CD8-positive, alpha-beta memory T cell (primary cell): ENCODE data around the gene LYZL6. TPM values are rescaled to one million over a fixed set of nuclear protein-coding genes. Genes with fewer than 3 reads are reported as not detected.
A peak's percentile ranks its signal among the peaks of the same experiment; 100 is the strongest.
"Not testable (repeated sequence)": the region's sequence is repeated elsewhere in the genome, so short reads cannot be mapped to it uniquely, and the experiment has no call there.

Experiments
- CTCF ChIA-PET: fragments of 350-600 bp; sonication (Branson Sonifier 250); formaldehyde crosslinking; loops from one replicate; lab custom pipeline; 2021; ENCODE audit warnings: antibody characterized with exemption; lab: Charles Lee
- POLR2A ChIA-PET: fragments of 350-600 bp; sonication (Branson Sonifier 250); formaldehyde crosslinking; loops from one replicate; lab custom pipeline; 2021; ENCODE audit warnings: antibody characterized with exemption; lab: Charles Lee
- DNase-seq, 5 donors: peaks; one replicate each; pipeline versions ENCODE4 v3.0.0 to v3.0.0-alpha.2; 2020 to 2022; ENCODE audit warnings: mixed read lengths in 1 of 5
- H3K27ac ChIP-seq: one replicate; pipeline ENCODE4 v1.7.0; 2013; ENCODE audit warnings: low read depth, mild to moderate bottlenecking, low read length, moderate library complexity
- H3K27me3 ChIP-seq: 2 replicates; pipeline ENCODE4 v1.7.0; 2013; ENCODE audit warnings: low read length, mild to moderate bottlenecking; ENCODE audit not compliant: insufficient read depth, poor library complexity, severe bottlenecking
- H3K36me3 ChIP-seq: 2 replicates; pipeline ENCODE4 v1.7.0; 2013; ENCODE audit warnings: mild to moderate bottlenecking, low read length, moderate library complexity; ENCODE audit not compliant: insufficient read depth
- H3K4me1 ChIP-seq: 2 replicates; pipeline ENCODE4 v1.7.0; 2013; ENCODE audit warnings: mild to moderate bottlenecking, low read length, moderate library complexity; ENCODE audit not compliant: insufficient read depth
- H3K4me3 ChIP-seq: 2 replicates; pipeline ENCODE4 v1.7.0; 2013; ENCODE audit warnings: mild to moderate bottlenecking, low read length
- H3K9me3 ChIP-seq: 2 replicates; pipeline ENCODE4 v1.7.0; 2013; ENCODE audit warnings: mild to moderate bottlenecking, low read length
- H3K27ac Mint-ChIP-seq, 8 donors: one replicate each; pipeline ENCODE4 v1.8.0; 2020 to 2021; ENCODE audit warnings: mixed read lengths in 8 of 8, mild to moderate bottlenecking in 6 of 8, inconsistent platforms in 3 of 8, moderate library complexity in 3 of 8
- H3K27me3 Mint-ChIP-seq, 2 donors: one replicate each; pipeline ENCODE4 v1.8.0; 2020 to 2021; ENCODE audit warnings: mixed read lengths in 2 of 2, mild to moderate bottlenecking in 1 of 2, moderate library complexity in 1 of 2
- H3K36me3 Mint-ChIP-seq, 3 donors: one replicate each; pipeline ENCODE4 v1.8.0; 2020 to 2021; ENCODE audit warnings: mixed read lengths in 3 of 3, inconsistent platforms in 1 of 3, mild to moderate bottlenecking in 1 of 3
- H3K4me1 Mint-ChIP-seq, 3 donors: one replicate each; pipeline ENCODE4 v1.8.0; 2020 to 2021; ENCODE audit warnings: mixed read lengths in 3 of 3, inconsistent platforms in 1 of 3, mild to moderate bottlenecking in 1 of 3
- H3K4me3 Mint-ChIP-seq, 7 donors: one replicate each; pipeline ENCODE4 v1.8.0; 2020 to 2021; ENCODE audit warnings: mixed read lengths in 7 of 7, mild to moderate bottlenecking in 6 of 7, moderate library complexity in 4 of 7, inconsistent platforms in 2 of 7
- H3K9me3 Mint-ChIP-seq, 5 donors: one replicate each; pipeline ENCODE4 v1.8.0; 2020 to 2022; ENCODE audit warnings: mixed read lengths in 5 of 5, mild to moderate bottlenecking in 3 of 5, moderate library complexity in 2 of 5, inconsistent platforms in 1 of 5
- polyA plus RNA-seq: library from polyadenylated mRNA; unstranded; fragments of 300-500 nt; fragmentation: Illumina TruSeq; gene quantifications from one replicate; pipeline ENCODE4 v1.2.3, GENCODE V29; 2021
- total RNA-seq, 2 experiments: library from RNA; stranded (reverse); gene quantifications; one replicate each; pipeline ENCODE4 v1.2.3, GENCODE V29; 2021

LYZL6 gene
- total and polyA plus RNA-seq, 3 experiments from 2014 or later: not detected

GRCh38 chr17:35898283-35899070 lies 45.0 kb downstream of the LYZL6 start:
- Mint-ChIP-seq H3K4me3 (peak overlapping the region; percentile 15 to 84 (median 72)), H3K27ac (peak overlapping the region; percentile 82 to 97 (median 92)), H3K4me1 (peaks cover 76 to 94% (median 92%) of the 10 kb centered on the region in 3 donors), H3K36me3 (no peaks in the 10 kb centered on the region), H3K27me3 (no peaks in the 10 kb centered on the region), H3K9me3 (no peaks in the 10 kb centered on the region)
- no peaks in the 10 kb centered on the region for H3K36me3 ChIP-seq
- DNase-seq: peak in 3 of 5 donors; percentile 22 to 83 (median 56)
- H3K4me3 ChIP-seq: no peak overlapping the region
- ChIA-PET POLR2A (interaction anchor here (0.6 to 8.2 kb wide), 7 partner anchors 9 to 37 kb away, joined by 3 to 100 read pairs (median 9); partner anchors contain the start of gene CCL5), CTCF (interaction anchor here (1.3 to 12.0 kb wide), 4 partner anchors 8 to 134 kb away, joined by 4 to 144 read pairs (median 7); partner anchors contain the start of gene CCL5)
- no peak overlapping the region for H3K27ac ChIP-seq
- no peaks in the 10 kb centered on the region for H3K9me3 ChIP-seq
- no peaks in the 10 kb centered on the region for H3K27me3 ChIP-seq
- peaks cover 74% of the 10 kb centered on the region for H3K4me1 ChIP-seq

- ChIA-PET CTCF (interaction anchor here (1.3 to 12.0 kb wide), 4 partner anchors 7 to 134 kb away, joined by 4 to 144 read pairs (median 7); partner anchors contain the start of gene CCL5), POLR2A (interaction anchor here (0.6 to 8.2 kb wide), 5 partner anchors 8 to 36 kb away, joined by 4 to 100 read pairs (median 10); partner anchors contain the start of gene CCL5)
- H3K27ac ChIP-seq, H3K9me3 Mint-ChIP-seq, H3K27me3 Mint-ChIP-seq, H3K36me3 ChIP-seq, H3K36me3 Mint-ChIP-seq, H3K27me3 ChIP-seq, H3K4me3 ChIP-seq, H3K9me3 ChIP-seq, DNase-seq: not testable (repeated sequence)
- Mint-ChIP-seq H3K4me1 (peaks cover 77 to 94% (median 92%) of the 10 kb centered on the region in 3 donors), H3K4me3 (peak overlapping the region; percentile 7 to 84 (median 72)), H3K27ac (peak overlapping the region in 7 of 8 donors; percentile 83 to 97 (median 92))
- H3K4me1 ChIP-seq: peaks cover 78% of the 10 kb centered on the region
Measured at GRCh38 chr17:35897772-35898171, 45.7 kb downstream of the LYZL6 start.

- Mint-ChIP-seq H3K9me3 (no peaks in the 10 kb centered on the region), H3K27me3 (peaks cover 0 to 2% of the 10 kb centered on the region in 2 donors), H3K4me1 (peaks cover 83 to 95% (median 95%) of the 10 kb centered on the region in 3 donors), H3K36me3 (peaks cover 0 to 3% (median 0%) of the 10 kb centered on the region in 3 donors), H3K4me3 (peak overlapping the region; percentile 29 to 93 (median 86)), H3K27ac (peak overlapping the region; percentile 88 to 98 (median 97))
- Histone ChIP-seq H3K4me1 (peaks cover 80% of the 10 kb centered on the region), H3K27ac (peak overlapping the region; percentile 30), H3K9me3 (no peaks in the 10 kb centered on the region), H3K36me3 (no peaks in the 10 kb centered on the region), H3K27me3 (no peaks in the 10 kb centered on the region), H3K4me3 (no peak overlapping the region)
- ChIA-PET POLR2A (interaction anchor here (0.6 to 8.2 kb wide), 12 partner anchors 8 to 297 kb away, joined by 3 to 100 read pairs (median 3); partner anchors contain the start of gene CCL5), CTCF (interaction anchor here (1.2 to 12.0 kb wide), 7 partner anchors 11 to 82 kb away, joined by 3 to 144 read pairs (median 5); partner anchors contain the start of genes CCL5 and HEATR9)
- peak in 4 of 5 donors; percentile 35 to 78 (median 56) for DNase-seq
Measured at GRCh38 chr17:35895636-35896587, 47.6 kb downstream of the LYZL6 start.

DNA sequence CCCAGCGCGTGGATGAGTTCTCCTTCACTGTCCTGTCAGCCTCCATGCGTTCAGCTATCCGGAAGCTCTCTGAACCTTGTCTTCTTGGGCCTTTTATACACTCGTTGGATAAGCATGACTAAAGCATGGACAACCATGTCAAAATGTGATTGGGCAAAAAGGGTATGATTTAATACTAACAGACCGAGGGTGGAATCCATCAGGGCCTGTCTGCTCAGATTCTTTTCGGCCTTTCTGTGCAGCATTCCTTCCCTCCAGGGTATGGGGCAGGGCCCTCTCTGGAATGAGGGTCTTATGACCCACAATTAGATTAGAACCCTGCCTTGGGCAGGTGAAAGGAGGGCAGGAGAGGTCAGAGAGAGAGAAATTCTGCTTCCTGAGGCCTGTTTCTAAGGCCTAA lies 49.3 kb downstream of the LYZL6 start:
- CTCF ChIA-PET: interaction anchor here (12.0 kb wide), 1 partner anchor 16 kb away, joined by 144 read pairs; the partner anchor contains the start of gene CCL5
- peak overlapping the region in 2 of 7 donors; percentile 12 to 34 for H3K4me3 Mint-ChIP-seq
- POLR2A ChIA-PET: interaction anchor here (0.6 to 8.2 kb wide), 3 partner anchors 15 to 643 kb away, joined by 3 to 100 read pairs (median 4); partner anchors contain the start of gene CCL5

DNA sequence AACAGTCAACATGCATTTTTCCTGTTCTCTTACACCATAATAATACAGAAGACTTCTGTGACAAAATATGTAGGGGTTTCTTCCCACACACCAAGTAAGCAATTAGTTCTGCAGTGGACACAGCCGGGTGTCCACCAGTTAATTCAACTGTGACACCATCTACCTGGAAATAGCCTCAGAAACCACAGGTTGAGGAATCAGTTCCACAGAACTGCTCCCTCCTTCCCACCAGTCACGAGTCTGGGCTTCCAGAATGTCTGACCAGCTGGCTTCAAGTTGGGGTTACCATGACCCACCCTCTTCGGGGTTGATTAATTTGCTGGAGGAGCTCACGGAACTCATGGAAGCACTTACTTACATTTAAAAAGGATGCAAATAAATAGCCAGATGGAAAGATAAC lies 49.8 kb downstream of the LYZL6 start:
- Histone ChIP-seq H3K4me3 (no peak overlapping the region), H3K36me3 (no peaks in the 10 kb centered on the region), H3K9me3 (no peaks in the 10 kb centered on the region), H3K27ac (no peak overlapping the region), H3K4me1 (peaks cover 78% of the 10 kb centered on the region), H3K27me3 (no peaks in the 10 kb centered on the region)
- peaks cover 82 to 95% (median 95%) of the 10 kb centered on the region in 3 donors for H3K4me1 Mint-ChIP-seq
- H3K4me3 Mint-ChIP-seq: no peak overlapping the region
- H3K9me3 Mint-ChIP-seq: no peaks in the 10 kb centered on the region
- CTCF ChIA-PET: interaction anchor here (12.0 kb wide), 1 partner anchor 16 kb away, joined by 144 read pairs; the partner anchor contains the start of gene CCL5
- DNase-seq: no peak
- peaks cover 0 to 4% of the 10 kb centered on the region in 2 donors for H3K27me3 Mint-ChIP-seq
- POLR2A ChIA-PET: interaction anchor here (0.6 to 0.8 kb wide), 2 partner anchors 18 to 644 kb away, joined by 3 to 4 read pairs; no protein-coding TSS in a partner anchor
- peaks cover 0 to 3% (median 0%) of the 10 kb centered on the region in 3 donors for H3K36me3 Mint-ChIP-seq
- peak overlapping the region in 7 of 8 donors; percentile 32 to 96 (median 92) for H3K27ac Mint-ChIP-seq

More for the DNA sequence above, 49.3 kb downstream of the LYZL6 start:
- peaks cover 78% of the 10 kb centered on the region for H3K4me1 ChIP-seq
- H3K4me3 ChIP-seq: no peak overlapping the region
- H3K36me3 ChIP-seq: no peaks in the 10 kb centered on the region
- H3K4me1 Mint-ChIP-seq: peaks cover 82 to 95% (median 95%) of the 10 kb centered on the region in 3 donors
- H3K27me3 Mint-ChIP-seq: peaks cover 0 to 4% of the 10 kb centered on the region in 2 donors
- no peak overlapping the region for H3K27ac ChIP-seq
- no peak for DNase-seq
- H3K9me3 ChIP-seq: no peaks in the 10 kb centered on the region
- peaks cover 0 to 3% (median 0%) of the 10 kb centered on the region in 3 donors for H3K36me3 Mint-ChIP-seq
- no peaks in the 10 kb centered on the region for H3K9me3 Mint-ChIP-seq
- H3K27me3 ChIP-seq: no peaks in the 10 kb centered on the region
- peak overlapping the region in 7 of 8 donors; percentile 32 to 95 (median 66) for H3K27ac Mint-ChIP-seq

GRCh38 chr17:35892091-35893035 lies 51.1 kb downstream of the LYZL6 start:
- peak overlapping the region; percentile 27 to 73 (median 66) for H3K4me3 Mint-ChIP-seq

More at GRCh38 chr17:35892091-35893035, 51.1 kb downstream of the LYZL6 start:
- H3K27me3 ChIP-seq: no peaks in the 10 kb centered on the region
- no peaks in the 10 kb centered on the region for H3K9me3 Mint-ChIP-seq
- H3K36me3 Mint-ChIP-seq: peaks cover 0 to 3% (median 0%) of the 10 kb centered on the region in 3 donors
- H3K9me3 ChIP-seq: no peaks in the 10 kb centered on the region
- no peaks in the 10 kb centered on the region for H3K36me3 ChIP-seq
- POLR2A ChIA-PET: interaction anchor here (0.9 to 5.1 kb wide), 3 partner anchors 13 to 17 kb away, joined by 3 to 86 read pairs (median 37); partner anchors contain the start of gene CCL5
- no peak overlapping the region for H3K27ac ChIP-seq
- H3K4me3 ChIP-seq: no peak overlapping the region
- peak overlapping the region; percentile 74 to 98 (median 94) for H3K27ac Mint-ChIP-seq
- peaks cover 0 to 4% of the 10 kb centered on the region in 2 donors for H3K27me3 Mint-ChIP-seq
- DNase-seq: peak in 3 of 5 donors; percentile 49 to 77 (median 49)
- peaks cover 73% of the 10 kb centered on the region for H3K4me1 ChIP-seq
- H3K4me1 Mint-ChIP-seq: peaks cover 79 to 91% (median 91%) of the 10 kb centered on the region in 3 donors
- CTCF ChIA-PET: interaction anchor here (0.9 to 12.0 kb wide), 6 partner anchors 8 to 84 kb away, joined by 3 to 144 read pairs (median 3); partner anchors contain the start of genes CCL5 and TAF15
